ENCODE measurements around the gene CRACDL. TPM values are rescaled to one million over a fixed set of nuclear protein-coding genes. Genes with fewer than 3 reads are reported as not detected.

The CRACDL gene
- total and polyA plus RNA-seq, 2 of the 13 experiments (the other 11 are each of a cell fraction or from before 2014, with no cell fraction given): 0.15 to 0.26 TPM

- Histone ChIP-seq H3K27ac (ENCODE audit: extremely low read length, insufficient read depth, low read length) (no peak overlapping the region), H3K9me3 (ENCODE audit: low read length) (no peaks in the 10 kb centered on the region), H3K79me2 (ENCODE audit: insufficient read depth, low read length) (no peaks in the 10 kb centered on the region), H3K9ac (ENCODE audit: insufficient read depth, low read depth, low read length) (no peak overlapping the region), H3K4me2 (ENCODE audit: low read depth, low read length) (peak overlapping the region; percentile 54), H3K4me1 (ENCODE audit: insufficient read depth, low read length) (peaks cover 46% of the 10 kb centered on the region), H3K27me3 (ENCODE audit: control insufficient read depth in 1 of 2, insufficient read depth in 2 of 2, low read length in 2 of 2) (peaks cover 4 to 50% of the 10 kb centered on the region in 2 experiments; a peak in 4 of 5 replicates), H4K20me1 (ENCODE audit: insufficient read depth, low read length) (no peaks in the 10 kb centered on the region), H3K4me3 (replicated peaks in 1 of 3; ENCODE audit: insufficient read depth in 1 of 3, low read depth in 2 of 3, low read length in 3 of 3) (peak overlapping the region in 1 of 3 experiments; percentile 39; a peak in 1 of 6 replicates), H2AFZ (ENCODE audit: low read length) (no peak overlapping the region), H3K36me3 (replicated peaks in 1 of 2; ENCODE audit: control insufficient read depth in 1 of 2, insufficient read depth in 2 of 2, low read length in 2 of 2) (no peaks in the 10 kb centered on the region)
- FAIRE-seq (no peak), DNase-seq (ENCODE audit: low spot score) (no peak), ATAC-seq (no peak)
- BruUV-seq (replicated peaks): no TSS peak
- in situ Hi-C loops (cut with HindIII; ENCODE audit: extremely low pct_ligation_motif_present, low pct_unique_long_range_greater_than_20kb) (no loop called here), intact Hi-C loops (cut with micrococcal nuclease; ENCODE audit: unreplicated experiment) (no loop called here)
- ChIA-PET CTCF (ENCODE audit: low intra/inter-chr PET ratio, low total read pairs) (no interaction called here), POLR2A (no interaction called here)
- WGBS (ENCODE audit: low lambda C conversion rate): 59% methylated on average over 10 of the region's 10 CpGs
- TF ChIP-seq SOX6 (IDR thresholded peaks at IDR 0.05) (no peak), SOX6 (CRISPR knock-in tag; IDR thresholded peaks at IDR 0.05) (no peak), ZFP91 (CRISPR knock-in tag; IDR thresholded peaks at IDR 0.05; ENCODE audit: borderline replicate concordance) (0 out of 2 replicates have a peak, but pooled peaks have one; percentile 0), E2F2 (CRISPR knock-in tag; IDR thresholded peaks at IDR 0.05; ENCODE audit: borderline replicate concordance) (no peak), ZNF362 (CRISPR knock-in tag; IDR thresholded peaks at IDR 0.05; ENCODE audit: borderline replicate concordance) (no peak), ZNF709 (CRISPR knock-in tag; IDR thresholded peaks at IDR 0.05) (no peak), THYN1 (CRISPR knock-in tag; IDR thresholded peaks at IDR 0.05; ENCODE audit: borderline replicate concordance, low read depth) (no peak), RBFOX2 (IDR thresholded peaks at IDR 0.05; ENCODE audit: low read depth, low read length) (no peak), NFIB (CRISPR knock-in tag; IDR thresholded peaks at IDR 0.05; ENCODE audit: borderline replicate concordance) (no peak), ZNF644 (CRISPR knock-in tag; IDR thresholded peaks at IDR 0.05; ENCODE audit: low read depth) (no peak), NFE2L2 (IDR thresholded peaks at IDR 0.05; ENCODE audit: low read length) (no peak), ZNF766 (CRISPR knock-in tag; IDR thresholded peaks at IDR 0.05; ENCODE audit: borderline replicate concordance) (no peak), REXO4 (CRISPR knock-in tag; IDR thresholded peaks at IDR 0.05; ENCODE audit: borderline replicate concordance) (no peak), ZNF629 (CRISPR knock-in tag; conservative IDR thresholded peaks at IDR 0.05) (no peak), ZNF782 (CRISPR knock-in tag; IDR thresholded peaks at IDR 0.05; ENCODE audit: borderline replicate concordance) (no peak; the same call in 1 of the 2 replicates)
- TF ChIP-seq, protein P1, sequence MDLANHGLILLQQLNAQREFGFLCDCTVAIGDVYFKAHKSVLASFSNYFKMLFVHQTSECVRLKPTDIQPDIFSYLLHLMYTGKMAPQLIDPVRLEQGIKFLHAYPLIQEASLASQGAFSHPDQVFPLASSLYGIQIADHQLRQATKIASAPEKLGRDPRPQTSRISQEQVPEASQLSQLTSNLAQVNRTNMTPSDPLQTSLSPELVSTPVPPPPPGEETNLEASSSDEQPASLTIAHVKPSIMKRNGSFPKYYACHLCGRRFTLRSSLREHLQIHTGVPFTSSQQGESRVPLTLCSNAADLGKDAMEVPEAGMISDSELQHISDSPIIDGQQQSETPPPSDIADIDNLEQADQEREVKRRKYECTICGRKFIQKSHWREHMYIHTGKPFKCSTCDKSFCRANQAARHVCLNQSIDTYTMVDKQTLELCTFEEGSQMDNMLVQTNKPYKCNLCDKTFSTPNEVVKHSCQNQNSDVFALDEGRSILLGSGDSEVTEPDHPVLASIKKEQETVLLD (CRISPR knock-in tag; IDR thresholded peaks at IDR 0.05; ENCODE audit: low read depth): no peak
Observed at GRCh38 chr2:98910349-98911125, 25.5 kb downstream of the CRACDL start.
